Epithelial cell of prostate (primary cell): ENCODE data around the gene NDFIP1.

Experiments
- DNase-seq: peaks from one replicate; pipeline ENCODE4 v3.0.0-alpha.2; 2011; ENCODE audit warnings: low read depth, low spot score
- H3K27ac ChIP-seq: fragments of 450-650 bp; 2 replicates; pipeline ENCODE4 v1.5.1; 2017; ENCODE audit warnings: mild to moderate bottlenecking

The NDFIP1 gene, protein sequence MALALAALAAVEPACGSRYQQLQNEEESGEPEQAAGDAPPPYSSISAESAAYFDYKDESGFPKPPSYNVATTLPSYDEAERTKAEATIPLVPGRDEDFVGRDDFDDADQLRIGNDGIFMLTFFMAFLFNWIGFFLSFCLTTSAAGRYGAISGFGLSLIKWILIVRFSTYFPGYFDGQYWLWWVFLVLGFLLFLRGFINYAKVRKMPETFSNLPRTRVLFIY

DNA sequence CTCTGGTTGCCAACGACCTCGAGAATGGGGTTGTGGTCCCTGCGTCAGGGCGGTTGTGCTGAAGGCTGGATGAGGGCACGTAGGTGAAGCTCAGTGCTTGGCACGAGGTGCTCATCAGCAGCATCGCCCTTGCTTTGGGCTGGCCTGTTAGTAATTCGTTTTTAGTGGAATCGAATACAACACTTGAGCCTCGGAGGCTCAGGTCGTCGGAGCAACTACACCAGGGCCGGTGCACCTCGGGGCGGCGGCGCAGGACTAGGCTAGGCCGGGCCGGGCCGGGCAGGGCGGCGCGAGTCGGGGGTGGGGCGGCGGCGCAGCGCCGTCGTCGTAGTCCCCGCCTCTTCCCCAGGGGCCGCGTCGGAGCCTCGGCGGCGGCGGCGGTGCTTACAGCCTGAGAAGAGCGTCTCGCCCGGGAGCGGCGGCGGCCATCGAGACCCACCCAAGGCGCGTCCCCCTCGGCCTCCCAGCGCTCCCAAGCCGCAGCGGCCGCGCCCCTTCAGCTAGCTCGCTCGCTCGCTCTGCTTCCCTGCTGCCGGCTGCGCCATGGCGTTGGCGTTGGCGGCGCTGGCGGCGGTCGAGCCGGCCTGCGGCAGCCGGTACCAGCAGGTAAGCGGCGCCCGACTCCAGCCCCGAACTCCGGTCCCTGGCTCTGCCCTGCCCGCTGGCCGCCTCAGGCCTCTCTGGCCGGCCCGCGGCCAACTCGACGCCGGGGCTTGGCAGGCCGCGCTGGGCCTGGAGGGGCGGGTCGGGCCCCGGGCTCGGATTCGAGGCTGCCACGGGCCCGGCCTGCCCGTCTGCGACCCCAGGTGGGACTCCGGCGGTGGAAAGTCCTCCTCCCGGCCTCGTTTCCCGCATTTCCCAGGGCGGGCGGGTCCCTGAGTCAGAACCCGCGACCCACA lies at the start of gene NDFIP1:
NDFIP1 (plus strand) TSS at position 348 of the 899 bp plus-strand sequence; CDS start at position 544, 196 bp downstream.
- peak within 1 kb of the TSS; percentile 87 for H3K27ac ChIP-seq
- DNase-seq, result no peak

DNA sequence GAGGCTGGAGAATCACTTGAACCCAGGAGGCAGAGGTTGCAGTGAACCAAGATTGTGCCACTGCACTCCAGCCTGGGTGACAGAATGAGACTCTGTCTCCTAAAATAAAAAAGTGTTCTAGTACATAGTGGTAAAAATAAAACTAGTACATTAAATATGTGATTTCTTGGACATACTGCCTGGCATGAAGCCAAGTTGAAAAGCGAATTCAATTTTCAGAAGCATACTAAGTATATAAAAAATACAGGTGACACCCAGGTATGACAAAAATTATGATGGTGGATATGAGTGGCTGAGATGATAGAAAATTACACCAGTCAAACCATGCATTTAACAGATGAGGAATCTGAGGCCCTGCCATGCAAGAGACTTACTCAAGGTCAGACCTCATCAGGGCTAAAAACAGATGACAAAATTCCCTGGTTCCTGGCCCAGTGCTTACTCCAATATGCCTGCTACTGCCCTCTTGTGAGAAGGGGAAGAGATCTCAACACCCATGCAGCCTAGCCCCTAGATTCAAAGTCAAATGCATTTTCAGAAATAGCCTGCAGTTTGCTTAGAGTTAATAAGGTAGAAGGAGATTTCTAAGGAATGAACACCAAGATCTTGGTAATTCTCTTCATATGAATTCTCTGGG lies 49.2 kb upstream of the NDFIP1 start:
- no peak for DNase-seq
- no peak overlapping the region for H3K27ac ChIP-seq

DNA sequence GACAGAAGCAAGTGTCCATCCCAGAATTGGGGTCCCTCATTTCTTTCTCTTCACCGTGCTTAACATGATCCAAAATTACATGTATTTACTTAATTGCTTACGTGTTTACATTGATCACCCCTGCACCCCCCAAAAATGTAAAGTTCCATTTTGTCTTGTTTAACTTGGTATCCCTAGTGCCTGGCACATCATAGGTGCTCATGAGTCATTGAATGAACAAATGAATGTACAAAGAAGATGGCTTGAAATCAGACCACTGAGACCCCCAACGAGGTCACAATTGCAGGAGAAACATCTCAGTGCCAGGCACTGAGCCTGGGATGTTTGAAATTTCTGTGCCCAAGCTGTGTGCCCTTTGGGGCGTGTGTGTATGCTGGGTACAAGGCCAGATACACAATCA lies 45.2 kb upstream of the NDFIP1 start:
- no peak for DNase-seq
- H3K27ac ChIP-seq, result no peak overlapping the region

DNA sequence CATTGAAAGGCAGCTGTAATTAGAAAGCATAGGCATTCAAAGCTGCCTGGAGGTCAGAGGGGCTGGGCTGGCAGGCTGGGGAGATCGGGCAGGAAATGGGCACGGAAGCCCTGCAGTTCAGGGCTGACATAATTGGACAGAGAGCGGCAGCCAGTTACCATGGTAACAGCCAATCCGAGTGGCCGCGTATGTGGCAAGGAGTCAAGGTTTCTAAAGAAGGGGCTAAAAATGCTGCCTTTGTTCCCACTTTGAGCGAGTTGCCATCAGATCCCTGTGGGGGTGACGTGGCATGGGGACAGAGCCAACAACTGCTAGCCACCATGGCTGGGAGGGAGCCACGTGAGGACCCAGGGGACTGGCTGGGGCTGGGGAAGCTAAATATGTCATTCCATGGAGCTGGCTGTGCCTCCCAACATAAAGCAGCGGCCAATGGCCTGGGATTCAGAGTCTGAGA lies 44.7 kb upstream of the NDFIP1 start:
- H3K27ac ChIP-seq, result no peak overlapping the region
- DNase-seq, result no peak

DNA sequence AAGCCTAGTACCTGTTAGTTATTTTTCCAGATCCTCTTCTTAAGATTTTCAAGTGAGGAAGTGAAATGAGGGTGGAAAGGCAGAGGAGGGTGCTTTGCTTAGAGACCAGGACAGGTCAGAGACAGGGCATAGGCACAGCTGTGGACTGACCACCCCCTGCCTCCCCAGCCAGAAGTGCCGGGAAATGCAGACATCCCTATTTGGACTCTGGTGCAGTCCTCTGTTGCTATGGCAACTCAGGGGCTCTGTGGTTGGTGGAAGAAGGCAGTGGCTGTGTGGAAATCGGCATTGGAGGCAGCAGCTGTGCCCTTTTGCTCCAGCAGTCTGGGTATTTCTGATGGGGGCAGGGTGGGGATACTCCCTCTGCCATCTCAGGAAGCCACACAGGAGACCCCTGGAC lies 43.3 kb upstream of the NDFIP1 start:
- no peak overlapping the region for H3K27ac ChIP-seq
- DNase-seq, result no peak

DNA sequence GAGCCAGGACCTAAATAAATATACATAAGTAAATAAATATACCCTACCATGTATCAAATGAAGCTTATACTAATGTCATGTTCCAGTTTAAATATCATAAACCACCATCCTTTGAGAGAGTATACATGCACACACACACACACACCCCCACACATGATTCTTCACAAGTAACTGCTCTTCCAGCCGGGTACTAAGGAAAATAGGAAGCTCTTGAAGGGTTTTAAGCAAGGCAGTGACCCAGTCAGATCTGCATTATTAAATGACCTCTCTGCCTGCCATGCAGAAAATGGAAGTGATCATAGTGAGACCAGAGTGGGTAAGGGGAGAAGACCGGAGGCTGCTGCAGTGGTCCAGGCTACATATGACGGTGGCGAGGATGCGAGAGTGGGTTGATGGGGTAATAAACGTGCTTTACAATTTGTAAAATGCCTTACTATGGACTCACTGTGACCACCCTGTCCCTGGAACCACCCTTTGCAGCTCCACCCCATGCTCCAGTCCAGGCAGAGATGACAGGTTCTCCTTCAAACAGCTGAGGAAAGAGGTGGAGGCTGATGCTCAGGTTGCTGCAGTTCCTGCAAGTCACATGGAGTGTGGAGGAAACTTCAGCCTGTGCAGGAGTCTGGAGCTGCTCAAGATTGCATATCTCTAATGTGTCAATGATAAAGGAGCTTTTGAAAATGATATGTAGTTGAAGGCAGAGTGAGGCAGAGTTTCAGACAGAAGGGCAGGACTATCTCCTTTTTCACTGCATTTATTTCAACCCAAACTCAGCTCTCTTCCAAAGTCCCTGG lies 38.8 kb upstream of the NDFIP1 start:
- no peak overlapping the region for H3K27ac ChIP-seq
- no peak for DNase-seq

DNA sequence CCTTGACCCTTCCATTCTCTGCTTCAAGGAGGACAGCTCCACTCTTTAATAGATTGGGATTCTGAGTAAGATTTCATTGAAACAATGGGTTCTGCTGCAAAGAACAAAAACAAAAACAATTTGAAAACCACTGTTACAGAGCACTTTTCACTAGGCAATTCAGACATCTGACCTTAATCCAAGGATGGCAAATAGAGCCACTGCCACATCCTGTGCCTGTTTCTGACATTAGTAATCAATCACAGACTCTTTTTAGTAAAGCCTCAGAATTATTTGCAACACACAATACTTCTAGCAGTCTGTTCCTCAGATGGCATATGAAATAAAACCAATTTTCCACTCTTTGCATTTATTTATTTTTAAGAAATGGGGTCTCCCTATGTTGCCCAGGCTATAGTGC lies 37.8 kb upstream of the NDFIP1 start:
- H3K27ac ChIP-seq, result no peak overlapping the region
- no peak for DNase-seq

DNA sequence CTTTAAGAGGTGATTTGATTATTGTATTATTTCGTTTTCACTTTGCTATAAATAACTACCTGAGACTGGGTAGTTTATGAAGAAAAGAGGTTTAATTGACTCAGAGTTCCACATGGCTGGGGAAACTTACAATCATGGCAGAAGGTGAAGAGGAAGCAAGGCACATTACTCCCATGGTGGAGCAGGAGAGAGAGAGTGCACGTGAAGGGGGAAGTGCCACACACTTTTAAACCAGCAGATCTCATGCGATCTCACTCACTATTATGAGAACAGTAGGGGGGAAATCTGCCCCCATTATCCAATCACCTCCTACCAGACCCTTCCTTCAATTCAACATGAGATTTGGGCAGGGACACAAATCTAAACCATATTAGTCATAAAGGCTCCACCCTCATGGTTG lies 36.1 kb upstream of the NDFIP1 start:
- no peak for DNase-seq
- H3K27ac ChIP-seq, result no peak overlapping the region

DNA sequence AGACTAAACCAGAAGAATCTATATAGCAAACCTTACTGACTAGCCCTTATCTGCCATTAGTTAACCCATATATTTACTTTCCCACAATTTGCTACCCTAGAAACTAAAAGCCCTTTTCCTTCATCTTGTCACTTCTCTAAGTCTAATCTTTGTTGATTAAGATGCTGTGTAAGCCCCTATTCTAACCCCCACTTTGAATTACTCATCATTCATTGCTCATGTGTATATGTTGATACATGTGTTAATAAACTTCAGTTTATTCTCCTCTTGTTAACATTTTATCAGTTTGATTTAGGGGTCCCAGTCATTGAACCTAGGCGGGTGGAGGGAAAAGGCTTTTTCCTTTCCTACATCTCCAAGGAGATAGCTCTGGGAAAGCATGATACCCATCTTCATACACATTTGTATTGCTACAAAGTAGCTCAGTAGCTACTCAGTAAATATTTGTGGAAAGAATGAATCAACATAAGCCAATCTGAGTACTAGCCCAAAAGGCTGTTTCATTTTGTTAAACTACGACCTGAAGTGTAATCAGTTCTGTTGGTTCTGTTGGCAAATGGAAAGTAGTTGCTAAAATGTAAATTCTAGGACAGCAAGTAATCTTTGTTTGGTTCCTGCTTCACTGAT lies 35.1 kb upstream of the NDFIP1 start:
- H3K27ac ChIP-seq, result no peak overlapping the region
- no peak for DNase-seq

DNA sequence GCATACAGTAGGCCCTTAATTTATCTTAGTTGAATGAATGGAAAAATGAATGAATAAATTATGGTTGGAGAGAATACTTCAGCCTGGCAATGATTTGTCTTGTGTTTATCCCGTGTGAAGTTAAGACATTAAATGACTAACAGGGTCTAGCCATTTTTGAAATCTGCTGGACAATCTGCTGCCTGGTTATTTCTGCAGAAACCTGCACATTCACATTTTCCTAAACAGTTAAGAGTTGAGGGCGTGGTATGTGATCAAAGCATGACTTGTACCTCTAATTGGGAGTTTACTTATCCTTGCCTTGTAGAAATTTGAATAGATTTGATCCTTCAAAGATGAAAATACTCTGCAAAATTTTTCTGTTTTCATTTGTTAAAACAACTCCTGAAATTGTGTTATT lies 34.6 kb upstream of the NDFIP1 start:
- DNase-seq, result no peak
- H3K27ac ChIP-seq, result no peak overlapping the region

DNA sequence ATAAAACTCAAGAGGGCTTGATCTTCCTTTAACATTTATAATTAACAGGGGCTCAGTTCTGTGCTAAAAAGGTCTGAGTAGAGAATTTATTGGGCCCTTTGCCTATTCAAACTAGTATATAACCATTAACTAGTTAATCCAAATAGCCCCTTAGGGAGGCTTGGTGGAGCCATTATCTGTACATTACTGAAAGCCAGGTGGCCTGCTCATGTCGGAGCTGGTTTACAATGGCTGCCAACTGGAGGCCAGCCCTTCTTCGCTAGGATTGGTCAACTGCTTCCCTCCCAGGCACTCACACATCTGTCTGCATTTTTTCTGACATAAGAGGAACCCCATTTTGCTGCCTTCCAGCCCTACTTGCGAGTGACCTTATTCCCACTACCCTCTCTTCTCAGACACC lies 30.4 kb upstream of the NDFIP1 start:
- no peak overlapping the region for H3K27ac ChIP-seq
- no peak for DNase-seq

DNA sequence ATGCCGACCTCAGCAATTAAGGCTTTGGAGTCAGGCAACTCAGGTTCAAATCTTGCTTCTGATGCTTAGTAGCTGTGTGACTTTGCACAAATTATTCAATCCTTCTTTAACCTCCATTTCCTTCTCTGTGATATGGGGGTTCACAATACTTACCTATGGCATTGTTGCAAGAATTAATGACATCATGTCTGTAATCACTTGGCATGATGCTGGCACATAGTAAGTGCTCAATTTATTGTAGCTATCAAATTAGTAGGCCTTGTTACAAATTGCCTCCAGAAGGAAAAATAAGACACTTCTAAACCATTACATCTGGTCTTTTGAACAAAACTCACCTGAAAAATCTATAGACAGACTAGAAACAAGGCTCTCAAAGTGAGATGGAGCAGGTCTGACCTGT lies 29.9 kb upstream of the NDFIP1 start:
- H3K27ac ChIP-seq, result no peak overlapping the region
- no peak for DNase-seq

DNA sequence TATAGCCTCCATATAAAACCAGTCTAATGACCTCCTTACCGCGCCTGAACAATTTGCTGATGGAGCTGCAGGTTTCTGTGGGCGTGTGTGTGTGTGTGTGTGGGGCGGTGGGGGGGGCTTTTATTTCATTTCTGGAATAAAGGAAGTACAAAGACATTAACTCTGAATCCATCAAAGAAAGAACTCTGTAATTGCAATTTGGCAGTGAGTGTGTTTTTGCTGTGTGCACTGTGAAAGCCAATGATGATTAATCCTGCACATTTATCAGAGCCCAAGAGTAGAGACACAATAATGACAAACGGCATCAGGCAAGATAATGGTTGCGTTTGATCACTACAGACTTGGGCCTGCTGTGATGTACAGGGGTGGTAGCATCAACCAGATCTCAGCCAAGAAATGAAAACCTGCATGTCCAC lies 29.3 kb upstream of the NDFIP1 start:
- no peak overlapping the region for H3K27ac ChIP-seq
- no peak for DNase-seq

DNA sequence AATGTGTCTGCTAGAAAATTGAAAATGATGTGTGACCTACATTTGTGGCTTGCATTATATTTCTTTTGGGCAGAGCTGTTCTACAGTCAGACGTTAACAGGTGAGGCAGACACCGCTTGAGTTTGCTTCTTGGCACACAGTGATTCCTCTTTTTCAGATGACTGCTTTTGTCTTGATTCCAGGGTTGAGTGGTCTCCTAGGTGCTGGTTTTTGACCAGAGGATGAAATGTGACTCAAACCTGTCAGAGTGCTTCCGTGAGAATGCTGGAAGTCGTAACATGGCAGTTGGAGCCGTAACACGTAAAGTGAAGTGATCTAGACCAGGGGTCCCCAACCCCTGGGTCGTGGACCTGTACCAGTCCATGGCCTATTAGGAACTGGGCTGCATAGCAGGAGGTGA lies 28.3 kb upstream of the NDFIP1 start:
- no peak overlapping the region for H3K27ac ChIP-seq
- DNase-seq, result no peak

DNA sequence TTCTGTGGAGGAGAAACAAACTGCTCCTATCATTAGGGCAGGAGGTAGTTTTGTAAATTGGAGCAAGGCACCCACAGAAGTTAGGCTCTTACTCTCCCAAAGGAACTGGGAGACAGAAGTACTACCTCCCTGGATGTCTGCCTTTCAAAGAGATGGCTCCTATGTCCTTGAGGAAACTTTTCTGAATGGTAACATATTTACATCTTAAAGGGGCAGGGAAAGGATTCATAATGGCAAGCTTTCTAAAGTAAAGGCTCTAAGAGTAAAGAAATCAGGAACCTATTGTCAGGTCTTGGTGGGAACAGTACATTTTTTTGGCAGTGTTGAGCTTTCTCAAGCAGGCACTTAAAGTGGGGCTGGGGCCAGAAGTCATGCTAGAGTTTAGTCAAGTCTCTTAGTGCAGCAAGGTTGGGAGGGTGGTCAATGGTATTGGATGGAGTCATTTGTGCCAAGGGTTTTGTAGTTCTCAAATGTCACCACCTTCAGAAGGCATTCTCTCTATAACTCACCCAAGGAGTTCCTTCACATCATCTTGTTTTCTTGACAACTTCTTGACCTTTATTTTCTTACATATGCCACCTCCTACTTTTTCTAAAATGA lies 26.3 kb upstream of the NDFIP1 start:
- no peak for DNase-seq
- H3K27ac ChIP-seq, result no peak overlapping the region

DNA sequence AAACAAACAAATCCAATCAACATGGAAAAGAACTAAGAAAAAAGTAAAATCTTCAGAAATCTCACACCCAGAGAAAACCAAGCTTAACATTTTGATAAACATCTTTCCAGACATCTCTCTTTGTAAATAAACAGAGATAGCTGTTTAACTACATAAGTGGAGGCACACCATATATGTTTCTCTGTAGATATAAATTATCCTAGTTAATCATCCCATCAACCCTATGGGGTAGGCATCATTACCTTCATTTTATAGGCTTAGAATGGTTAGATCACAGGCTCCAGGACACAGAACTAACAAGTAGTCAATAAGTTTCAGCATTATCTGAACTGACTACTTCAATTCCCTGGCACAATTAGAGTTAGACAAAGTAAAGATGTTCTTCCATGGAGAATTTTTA lies 22.4 kb upstream of the NDFIP1 start:
- no peak for DNase-seq
- no peak overlapping the region for H3K27ac ChIP-seq

DNA sequence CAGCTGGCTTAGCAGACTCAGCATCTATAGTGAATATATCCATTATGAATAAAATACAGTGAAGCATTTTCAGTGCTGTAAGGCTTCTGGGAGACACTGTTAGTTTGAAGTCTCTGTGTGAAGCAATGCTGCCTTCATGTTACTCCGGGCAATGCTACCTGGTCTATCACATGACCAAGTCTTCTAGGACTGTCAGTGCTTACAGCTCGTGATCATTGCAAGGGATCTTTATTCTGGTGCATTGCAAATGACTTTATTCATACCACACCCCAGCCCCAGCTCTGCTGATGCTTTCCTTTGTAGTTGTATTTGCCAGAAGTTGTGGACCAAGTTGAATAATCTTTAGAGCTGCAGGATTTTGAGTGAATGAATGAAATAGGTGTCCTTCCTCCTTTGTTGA lies 21.9 kb upstream of the NDFIP1 start:
- DNase-seq, result no peak
- no peak overlapping the region for H3K27ac ChIP-seq

DNA sequence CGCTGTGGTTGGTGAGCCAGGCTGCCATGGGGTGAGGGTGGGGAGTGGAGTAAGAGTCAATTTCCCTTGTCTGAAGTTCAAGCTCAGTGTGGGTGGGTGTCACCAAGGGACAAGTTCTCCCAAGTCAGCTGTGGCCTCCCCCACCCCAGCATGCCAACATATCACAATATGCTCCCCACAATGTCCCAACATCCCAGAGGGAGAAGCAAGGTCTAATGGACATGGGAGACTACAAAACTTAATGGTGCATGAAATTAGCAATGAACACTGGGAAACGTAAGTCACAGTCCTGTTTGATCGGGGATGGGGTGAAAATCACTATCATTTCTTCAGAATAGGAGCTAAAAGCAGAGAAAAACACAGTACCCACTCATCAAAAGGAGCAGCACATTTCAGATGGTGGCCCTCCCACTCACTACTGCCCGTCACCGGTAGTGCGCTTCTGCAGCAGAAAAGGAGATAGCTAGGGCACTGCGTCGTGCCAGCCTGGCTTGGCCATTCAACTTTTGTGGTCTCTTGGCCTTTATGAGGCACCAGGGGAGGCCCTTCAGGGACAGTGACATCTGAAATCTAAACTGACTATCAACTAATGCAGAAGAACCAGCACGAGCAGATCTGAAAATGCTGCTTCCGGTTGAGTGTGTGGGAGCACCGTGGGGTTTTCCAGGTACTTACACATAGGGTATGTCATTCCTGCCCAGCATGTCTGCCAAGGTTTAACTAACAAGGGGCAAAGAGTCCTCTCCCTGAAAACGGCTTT lies 20.5 kb upstream of the NDFIP1 start:
- no peak overlapping the region for H3K27ac ChIP-seq
- no peak for DNase-seq
